Ovary (tissue), 3 donors: ENCODE measurements around the gene MT1HL1.
"Not testable (repeated sequence)": the region's sequence is repeated elsewhere in the genome, so short reads cannot be mapped to it uniquely, and the experiment has no call there.

Source experiments
- CTCF ChIP-seq, 3 donors: fragments of 450-650 bp in 2 of 3; fragments of 200-600 bp in 1 of 3; IDR thresholded peaks; one replicate each; pipeline versions ENCODE4 v1.5.1 to v1.8.0; 2016 to 2022; ENCODE audit warnings: antibody characterized with exemption in 3 of 3, mild to moderate bottlenecking in 1 of 3
- EP300 ChIP-seq: sonication (generic); formaldehyde crosslinking; IDR thresholded peaks from one replicate; pipeline ENCODE4 v1.6.1; 2017; ENCODE audit warnings: antibody characterized with exemption
- POLR2A ChIP-seq: fragments of 450-650 bp; IDR thresholded peaks from one replicate; pipeline ENCODE4 v1.6.1; 2017; ENCODE audit warnings: antibody characterized with exemption, mild to moderate bottlenecking, moderate library complexity
- donor health status: DM: no; HTN: no; CAD: no.

- not testable (repeated sequence) for TF ChIP-seq EP300; CTCF (IDR thresholded peaks at IDR 0.05); POLR2A
Observed at GRCh38 chr1:236974025-236974424, 30.2 kb downstream of the MT1HL1 start.
